ENCODE results near the gene ZC2HC1C.

GRCh38 chr14:75066691-75067090, 2.8 kb upstream of the ZC2HC1C start:
- TF ChIP-seq EZH2 (IDR thresholded peaks at IDR 0.05; ENCODE audit: borderline replicate concordance, low read depth, low read length): no peak
- TF ChIP-seq ESRRA (IDR thresholded peaks at IDR 0.05; ENCODE audit: borderline replicate concordance, low read depth): no peak
- no peak for TF ChIP-seq GATAD2B (IDR thresholded peaks at IDR 0.05; ENCODE audit: borderline replicate concordance)
- no peak for TF ChIP-seq ZBTB17 (CRISPR knock-in tag; IDR thresholded peaks at IDR 0.05)
- no peak for TF ChIP-seq MTA1 (IDR thresholded peaks at IDR 0.05; ENCODE audit: borderline replicate concordance)
- TF ChIP-seq NCOA1 (IDR thresholded peaks at IDR 0.05; ENCODE audit: low read depth): no peak
- TF ChIP-seq PRPF4 (IDR thresholded peaks at IDR 0.05; ENCODE audit: insufficient read depth, low read depth, low read length, poor library complexity, severe bottlenecking): no peak
- no peak for TF ChIP-seq E4F1 (CRISPR knock-in tag; IDR thresholded peaks at IDR 0.05; ENCODE audit: borderline replicate concordance)
- no peak for TF ChIP-seq POLR2A (conservative IDR thresholded peaks at IDR 0.05)
- TF ChIP-seq IRF1 (CRISPR knock-in tag; IDR thresholded peaks at IDR 0.05; ENCODE audit: borderline replicate concordance): no peak
- TF ChIP-seq GATA2 (CRISPR knock-in tag; IDR thresholded peaks at IDR 0.05): no peak

All from K562 (cell line).